Stomach (tissue), 4 donors: ENCODE data around the gene TK2.

ENCODE experiments used
- CTCF ChIP-seq, 7 experiments: fragments of 450-650 bp in 4 of 7; fragments of 200-600 bp in 3 of 7; sonication (generic) in 3 of 7; IDR thresholded peaks; one replicate each; pipeline ENCODE4 v1.5.1; 2016 to 2019; ENCODE audit warnings: antibody characterized with exemption in 7 of 7, control low read depth in 2 of 7, mild to moderate bottlenecking in 1 of 7
- EP300 ChIP-seq: sonication (generic); formaldehyde crosslinking; IDR thresholded peaks from one replicate; pipeline ENCODE4 v1.6.1; 2017; ENCODE audit warnings: antibody characterized with exemption

GRCh38 chr16:66554495-66554894, 4.6 kb upstream of the TK2 start:
- TF ChIP-seq CTCF (IDR thresholded peaks at IDR 0.05) (no peak), EP300 (no peak)
